Lower leg skin (tissue), 4 donors: ENCODE results near the gene OTULIN. TPM values are rescaled to one million over a fixed set of nuclear protein-coding genes. Genes with fewer than 3 reads are reported as not detected.

Experiments
- DNase-seq, 2 donors: peaks; one replicate each; pipeline ENCODE4 v3.0.0-alpha.2; 2019; ENCODE audit warnings: low spot score in 2 of 2
- H3K4me3 ChIP-seq: fragments of 200-600 bp; sonication (generic); 2 replicates; pipeline ENCODE4 v1.5.1; 2017; ENCODE audit warnings: mild to moderate bottlenecking, low read depth; ENCODE audit not compliant: poor library complexity, severe bottlenecking
- CTCF ChIP-seq, 3 donors: fragments of 450-650 bp; IDR thresholded peaks; one replicate each; pipeline ENCODE4 v1.5.1; 2016; ENCODE audit warnings: antibody characterized with exemption in 3 of 3, mild to moderate bottlenecking in 3 of 3, moderate library complexity in 2 of 3
- POLR2A ChIP-seq, 2 donors: fragments of 450-650 bp; IDR thresholded peaks; one replicate each; pipeline ENCODE4 v1.6.1; 2016 to 2017; ENCODE audit warnings: antibody characterized with exemption in 2 of 2, mild to moderate bottlenecking in 1 of 2, moderate library complexity in 1 of 2
- WGBS, 2 donors: methylation state at CpG; one replicate each; pipeline ENCODE4 v1.1.5; 2018; 5-methylcytosine and 5-hydroxymethylcytosine counted together
- intact Hi-C: fragments of 100-400 bp; cut with DNase I; formaldehyde crosslinking; loops from one replicate; pipeline ENCODE4 v1.15.0; 2023; ENCODE audit warnings: low total_unique reads
- total RNA-seq, 4 donors: library from RNA; depleted of rRNA; stranded (reverse); fragments of >200 nt; gene quantifications; one replicate each; pipeline ENCODE4 v1.1.0, GENCODE V29; 2016

The OTULIN gene
- total RNA-seq, 4 donors from 2014 or later = 52.4 to 131 (median 82.1) TPM

- no peak for TF ChIP-seq POLR2A (IDR thresholded peaks at IDR 0.05)
- no peak for DNase-seq
- H3K4me3 ChIP-seq = no peak overlapping the region
- intact Hi-C loops = no loop called here
- WGBS, 2 donors = 38 to 40% methylated on average over 2 of the region's 2 CpGs
These were observed 7.6 kb upstream of the OTULIN start for GRCh38 chr5:14656898-14657297.

DNA sequence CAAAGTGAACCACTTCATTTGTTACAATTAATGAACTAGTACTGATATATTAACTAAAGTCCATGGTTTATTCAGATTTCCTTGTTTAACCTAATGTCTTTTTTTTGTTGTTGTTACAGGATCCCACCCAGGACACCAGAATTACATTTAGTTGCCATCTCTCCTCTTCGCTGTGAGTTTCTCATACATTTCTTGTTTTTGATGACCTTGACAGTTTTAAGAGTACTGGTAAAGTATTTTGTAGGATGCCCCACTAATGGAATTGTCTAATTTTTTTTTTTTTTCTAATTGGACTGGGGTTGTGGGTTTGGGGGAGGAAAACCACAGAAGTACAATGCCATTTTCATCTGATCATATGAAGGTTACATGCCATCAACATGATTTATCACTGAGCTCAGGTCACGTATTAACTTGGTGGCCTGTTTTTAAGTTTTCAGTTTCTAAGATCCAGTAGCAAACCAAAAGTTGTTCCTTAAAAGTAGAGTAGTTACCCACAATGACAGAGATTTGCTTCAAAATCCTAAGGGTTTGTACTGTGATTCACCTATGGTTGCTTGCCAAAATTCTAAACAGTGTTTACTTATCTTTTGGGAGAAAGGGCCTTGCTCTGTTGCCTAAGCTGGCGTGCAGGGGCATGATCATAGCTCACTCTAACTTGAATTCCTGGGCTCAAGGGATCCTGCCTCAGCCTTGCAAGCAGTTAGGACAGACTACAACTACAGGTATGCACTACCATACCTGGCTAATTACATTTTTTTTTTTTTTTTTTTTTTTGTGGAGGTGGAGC is 4.5 kb upstream of the OTULIN start:
- H3K4me3 ChIP-seq = no peak overlapping the region
- 67 to 69% methylated on average over 3 of the region's 3 CpGs for WGBS, 2 donors
- TF ChIP-seq POLR2A (IDR thresholded peaks at IDR 0.05) (no peak), CTCF (IDR thresholded peaks at IDR 0.05) (no peak)
- DNase-seq = no peak
- intact Hi-C loops = no loop called here

DNA sequence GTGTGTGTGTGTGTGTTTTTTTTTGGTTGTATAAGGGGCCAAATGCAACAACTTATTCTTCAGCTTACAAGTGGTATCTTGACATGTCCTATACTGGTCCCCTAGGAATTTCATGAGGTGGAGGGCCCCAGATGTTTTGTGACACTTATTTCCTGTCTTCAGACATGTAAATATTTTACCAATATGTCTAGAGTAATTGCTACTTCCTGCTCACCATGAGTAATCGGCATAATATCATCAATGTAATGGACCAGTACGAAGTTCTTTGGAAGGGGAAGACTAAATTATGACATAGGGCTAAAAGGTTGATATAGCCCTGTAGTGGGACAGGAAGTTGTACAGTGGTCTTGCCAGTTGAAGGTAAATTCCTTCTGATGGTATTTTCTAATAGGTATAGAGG is 3.7 kb upstream of the OTULIN start:
- no peak for TF ChIP-seq CTCF (IDR thresholded peaks at IDR 0.05)
- no peak for TF ChIP-seq POLR2A (IDR thresholded peaks at IDR 0.05)
- 54 to 67% methylated on average over 2 of the region's 2 CpGs for WGBS, 2 donors
- intact Hi-C loops = no loop called here
- no peak for DNase-seq
- H3K4me3 ChIP-seq = no peak overlapping the region

DNA sequence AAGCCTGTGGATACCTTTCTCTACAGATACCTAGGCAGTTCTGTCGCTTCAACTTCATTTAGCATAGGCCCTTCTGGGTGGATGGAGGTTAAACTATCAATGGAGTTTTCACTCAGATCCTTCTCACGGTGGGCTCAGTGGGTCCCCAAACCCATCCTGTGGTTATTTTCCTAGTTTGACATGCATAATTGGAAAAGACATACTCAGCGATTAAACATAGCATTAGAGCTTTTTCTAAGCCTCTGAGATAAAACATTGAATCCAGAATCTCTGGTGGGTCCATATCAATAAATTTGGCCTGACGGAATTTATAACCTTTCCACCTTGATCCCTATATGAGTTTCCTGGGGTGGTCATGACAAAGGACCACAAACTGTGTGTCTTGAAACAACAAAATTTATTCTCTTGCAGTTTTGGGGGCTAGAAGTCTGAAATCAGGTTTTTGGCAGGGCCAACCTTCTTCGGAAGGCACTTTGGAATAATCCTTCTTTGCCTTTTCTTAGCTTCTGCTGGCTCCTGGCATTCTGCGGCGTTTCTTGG is 1.7 kb upstream of the OTULIN start:
- TF ChIP-seq POLR2A (IDR thresholded peaks at IDR 0.05) = no peak
- TF ChIP-seq CTCF (IDR thresholded peaks at IDR 0.05) = no peak
- WGBS, 2 donors = 79% methylated on average over 7 of the region's 7 CpGs
- DNase-seq = no peak
- intact Hi-C loops = no loop called here
- H3K4me3 ChIP-seq = no peak overlapping the region

DNA sequence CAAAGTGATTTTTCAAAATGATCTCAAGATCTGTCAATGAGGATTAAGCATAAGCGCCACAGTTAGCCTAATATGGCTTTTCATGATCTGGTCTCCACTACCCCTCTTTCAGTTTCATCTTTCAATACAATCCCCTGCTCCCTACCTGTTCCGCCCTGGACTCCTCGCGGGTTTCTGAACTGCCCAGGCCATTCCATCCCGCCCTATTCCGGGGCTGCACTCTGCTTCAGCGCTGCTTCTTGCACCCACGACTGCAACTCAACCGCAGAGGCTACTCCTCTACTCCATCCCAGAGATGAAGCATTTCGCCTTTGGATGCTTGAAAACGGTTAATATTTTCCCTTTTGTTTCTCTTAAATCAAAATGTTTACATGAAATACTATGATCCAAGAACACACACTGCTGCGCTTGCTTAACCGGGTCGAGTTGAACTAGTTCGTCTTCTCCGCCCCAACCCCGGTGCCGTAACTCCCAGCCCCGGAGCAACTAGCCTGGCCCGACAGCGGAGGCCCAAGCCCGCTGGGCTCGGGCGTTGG is 716 bp upstream of the OTULIN start:
- no peak for TF ChIP-seq POLR2A (IDR thresholded peaks at IDR 0.05)
- no peak for TF ChIP-seq CTCF (IDR thresholded peaks at IDR 0.05)
- no peak for DNase-seq
- 1 to 2% methylated on average over 24 of the region's 24 CpGs for WGBS, 2 donors
- H3K4me3 ChIP-seq = peak overlapping the region; percentile 73
- intact Hi-C loops = no loop called here

DNA sequence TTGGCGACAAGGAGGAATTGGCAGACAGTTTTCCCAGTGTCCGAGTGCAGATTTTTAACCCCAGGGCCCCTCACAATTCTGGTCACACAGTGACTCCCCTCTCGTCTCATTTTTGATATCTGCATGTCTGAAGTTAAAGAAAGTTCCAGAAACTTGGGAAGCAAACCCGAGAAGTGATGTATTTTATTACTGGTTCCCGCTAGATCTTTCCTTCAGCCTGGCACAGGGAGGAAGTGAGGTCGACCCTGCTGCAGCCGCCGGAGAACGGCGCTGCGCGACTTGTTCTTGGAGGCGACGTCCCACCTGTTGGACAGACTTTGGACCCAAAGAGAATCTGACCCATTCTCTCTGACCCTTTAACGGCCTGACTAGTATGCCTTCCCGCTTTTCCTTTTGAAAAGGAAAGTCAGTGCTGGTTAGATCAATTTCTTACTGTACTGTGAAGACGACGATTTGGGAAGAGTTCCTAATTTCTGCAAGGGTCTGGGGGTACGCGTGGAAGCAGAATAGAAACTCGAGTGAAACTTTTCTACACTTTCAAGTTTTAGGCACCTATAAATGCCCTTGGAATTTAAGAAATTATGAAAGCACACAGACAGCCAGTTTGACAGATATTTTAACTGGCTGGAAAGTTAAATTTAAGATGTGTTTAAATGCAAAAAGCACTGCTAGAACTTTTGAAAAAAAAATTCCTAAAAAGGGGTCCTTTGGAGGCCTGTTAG is 744 bp downstream of the OTULIN start:
- no peak for TF ChIP-seq POLR2A (IDR thresholded peaks at IDR 0.05)
- TF ChIP-seq CTCF (IDR thresholded peaks at IDR 0.05) = no peak
- WGBS, 2 donors = 1 to 2% methylated on average over 19 to 21 of the region's 21 CpGs
- H3K4me3 ChIP-seq = peak overlapping the region; percentile 73
- intact Hi-C loops = no loop called here
- DNase-seq = no peak
